VCaP (cell line): Measurements from ENCODE around the gene RAB6B.

Source experiments
- H3K27ac ChIP-seq: fragments of 450-650 bp; 2 replicates; pipeline ENCODE4 v1.5.1; 2017
- TF ChIP-seq, protein P1 (sequence below): fragments of 450-650 bp; conservative IDR thresholded peaks from 2 replicates; pipeline ENCODE4 v1.5.1; 2017; ENCODE audit warnings: mild to moderate bottlenecking, moderate library complexity

The RAB6B gene

DNA sequence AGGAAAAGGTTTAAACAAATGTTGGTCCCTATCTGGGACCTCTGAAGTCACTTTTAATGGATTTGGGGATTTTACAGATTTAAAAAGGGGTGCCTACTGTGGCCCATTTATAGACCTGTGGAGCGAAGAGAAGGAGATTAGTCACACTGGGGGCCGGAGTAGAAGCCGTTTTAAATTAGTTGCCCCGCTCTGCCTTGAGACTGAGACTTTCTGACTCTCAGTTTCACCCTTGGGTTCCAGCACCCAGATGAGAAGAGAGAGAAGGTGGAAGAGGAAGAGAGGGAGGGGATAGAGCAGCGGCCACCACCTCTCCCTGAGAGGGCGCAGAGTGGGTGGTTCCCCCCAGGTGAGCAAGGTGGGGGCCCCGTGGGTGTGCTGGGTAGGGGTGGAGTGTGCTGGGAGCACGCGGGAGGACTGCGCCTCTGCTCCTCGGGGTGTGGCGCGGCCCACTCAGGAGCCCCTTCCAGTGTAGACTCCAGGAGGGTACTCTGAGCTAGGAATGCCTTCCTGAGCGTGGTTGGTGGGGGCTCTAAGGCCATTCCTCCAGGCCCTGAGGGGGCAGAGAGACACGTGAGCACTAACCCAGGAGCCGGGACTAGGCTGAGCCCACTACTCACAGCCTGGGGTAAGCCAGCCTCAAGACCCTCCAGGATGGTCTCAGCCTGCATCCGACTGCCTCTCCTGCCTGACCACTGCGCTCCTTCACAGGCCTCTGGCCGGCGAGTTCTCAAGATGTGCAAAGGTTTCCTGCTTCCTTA lies 32.6 kb upstream of the RAB6B start:
- TF ChIP-seq, protein P1, sequence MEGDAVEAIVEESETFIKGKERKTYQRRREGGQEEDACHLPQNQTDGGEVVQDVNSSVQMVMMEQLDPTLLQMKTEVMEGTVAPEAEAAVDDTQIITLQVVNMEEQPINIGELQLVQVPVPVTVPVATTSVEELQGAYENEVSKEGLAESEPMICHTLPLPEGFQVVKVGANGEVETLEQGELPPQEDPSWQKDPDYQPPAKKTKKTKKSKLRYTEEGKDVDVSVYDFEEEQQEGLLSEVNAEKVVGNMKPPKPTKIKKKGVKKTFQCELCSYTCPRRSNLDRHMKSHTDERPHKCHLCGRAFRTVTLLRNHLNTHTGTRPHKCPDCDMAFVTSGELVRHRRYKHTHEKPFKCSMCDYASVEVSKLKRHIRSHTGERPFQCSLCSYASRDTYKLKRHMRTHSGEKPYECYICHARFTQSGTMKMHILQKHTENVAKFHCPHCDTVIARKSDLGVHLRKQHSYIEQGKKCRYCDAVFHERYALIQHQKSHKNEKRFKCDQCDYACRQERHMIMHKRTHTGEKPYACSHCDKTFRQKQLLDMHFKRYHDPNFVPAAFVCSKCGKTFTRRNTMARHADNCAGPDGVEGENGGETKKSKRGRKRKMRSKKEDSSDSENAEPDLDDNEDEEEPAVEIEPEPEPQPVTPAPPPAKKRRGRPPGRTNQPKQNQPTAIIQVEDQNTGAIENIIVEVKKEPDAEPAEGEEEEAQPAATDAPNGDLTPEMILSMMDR, result no peak
- H3K27ac ChIP-seq, result no peak overlapping the region; the same call in 1 of the 2 replicates

DNA sequence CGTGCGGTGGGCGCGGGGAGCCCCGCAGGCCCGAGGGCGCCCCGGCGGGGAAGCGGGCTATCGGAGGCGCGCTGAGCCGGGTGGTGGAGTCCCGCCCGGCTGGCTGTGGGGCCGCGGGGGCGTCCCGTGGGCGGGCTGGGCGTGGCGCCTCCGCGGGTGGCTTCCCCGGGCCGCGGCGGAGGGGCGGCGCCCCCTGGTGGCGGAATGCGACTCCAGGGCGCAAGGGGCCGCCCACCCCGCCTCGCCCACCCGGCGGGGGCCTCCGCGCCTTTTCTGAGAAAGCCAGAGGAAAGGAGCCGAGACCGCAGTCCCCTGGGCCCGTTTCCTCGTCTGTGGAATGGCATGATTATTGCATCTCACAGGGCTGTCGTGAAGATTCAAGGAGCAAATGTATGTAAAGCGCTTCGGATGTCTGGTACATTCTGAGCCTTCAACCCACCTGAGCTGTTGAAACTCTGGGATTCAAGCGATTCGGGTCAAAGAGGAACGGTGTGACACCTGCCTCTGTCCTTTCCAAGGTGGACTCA lies 31.9 kb upstream of the RAB6B start:
- H3K27ac ChIP-seq, result peak overlapping the region; percentile 52; the same call in 1 of the 2 replicates
- TF ChIP-seq, protein P1, result peak; percentile 95

GRCh38 chr3:133926736-133927539 lies 31.3 kb upstream of the RAB6B start:
- TF ChIP-seq, protein P1, result no peak
- H3K27ac ChIP-seq, result peak overlapping the region; percentile 52; the same call in 1 of the 2 replicates

- TF ChIP-seq, protein P1, result no peak
- H3K27ac ChIP-seq, result no peak overlapping the region
These were observed 30.5 kb upstream of the RAB6B start for GRCh38 chr3:133925960-133926735.

DNA sequence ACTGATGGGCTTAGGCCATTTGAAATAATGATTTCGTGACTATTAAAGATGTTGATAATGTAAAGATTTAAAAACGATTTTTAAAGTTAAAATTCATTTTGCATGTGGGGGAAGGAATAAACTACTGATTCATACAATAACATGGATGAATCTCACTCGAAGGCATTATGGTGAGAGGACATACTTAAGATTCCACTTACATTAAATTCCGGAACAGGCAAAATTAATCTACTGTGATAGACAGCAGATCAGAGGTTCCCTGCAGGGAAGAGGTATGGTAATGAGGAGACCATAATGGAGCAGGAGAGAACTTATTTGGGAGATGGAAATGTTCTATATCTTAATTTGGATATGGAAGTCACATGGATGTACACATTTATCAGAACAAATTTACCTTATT lies 28.4 kb upstream of the RAB6B start:
- TF ChIP-seq, protein P1, result no peak

DNA sequence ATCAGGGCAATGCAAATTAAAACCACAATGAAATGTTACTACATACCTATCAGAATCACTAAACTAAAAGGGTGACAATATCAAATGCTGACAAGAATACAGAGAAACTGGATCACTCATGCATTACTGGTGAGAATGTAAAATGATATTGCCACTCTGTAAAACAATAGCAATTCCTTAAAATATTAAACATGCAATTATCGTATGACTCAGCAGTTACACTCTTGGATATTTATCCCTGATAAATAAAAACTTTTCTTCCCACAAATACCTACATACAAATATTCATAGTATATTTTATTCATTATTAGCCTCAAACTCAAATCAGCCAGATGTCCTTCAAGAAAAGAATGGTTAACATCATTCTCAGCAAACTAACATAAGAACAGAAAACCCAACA lies 25.9 kb upstream of the RAB6B start:
- TF ChIP-seq, protein P1, result no peak
- H3K27ac ChIP-seq, result no peak overlapping the region

More for the DNA sequence above, 28.4 kb upstream of the RAB6B start:
- no peak overlapping the region for H3K27ac ChIP-seq
